Mucosa of rectum (tissue), 2 donors: ENCODE results near the gene KRT84.

Experiments
- H3K27ac ChIP-seq, 2 donors: one replicate each; pipeline ENCODE4 v1.7.0; 2013; ENCODE audit warnings: inconsistent platforms in 2 of 2, low read depth in 2 of 2, low read length in 2 of 2
- H3K27me3 ChIP-seq, 2 donors: one replicate each; pipeline ENCODE4 v1.7.0; 2013; ENCODE audit warnings: low read length in 2 of 2; ENCODE audit not compliant: control insufficient read depth in 2 of 2, insufficient read depth in 2 of 2
- H3K36me3 ChIP-seq, 2 donors: one replicate each; pipeline ENCODE4 v1.7.0; 2013; ENCODE audit warnings: low read length in 2 of 2; ENCODE audit not compliant: control insufficient read depth in 2 of 2, insufficient read depth in 2 of 2
- H3K4me1 ChIP-seq, 2 donors: one replicate each; pipeline ENCODE4 v1.7.0; 2013; ENCODE audit warnings: low read length in 2 of 2, mild to moderate bottlenecking in 1 of 2; ENCODE audit not compliant: control insufficient read depth in 2 of 2, insufficient read depth in 2 of 2
- H3K4me3 ChIP-seq, 2 donors: one replicate each; pipeline ENCODE4 v1.7.0; 2013; ENCODE audit warnings: low read length in 2 of 2
- H3K9ac ChIP-seq, 2 donors: one replicate each; pipeline ENCODE4 v1.7.0; 2013; ENCODE audit warnings: low read length in 2 of 2, low read depth in 1 of 2, mild to moderate bottlenecking in 1 of 2
- H3K9me3 ChIP-seq, 2 donors: one replicate each; pipeline ENCODE4 v1.7.0; 2013; ENCODE audit warnings: low read length in 2 of 2; ENCODE audit not compliant: control insufficient read depth in 2 of 2
- donor health status: healthy.
- donor health status: Normal muscosa, but diverticular disease.

The KRT84 gene

GRCh38 chr12:52400906-52401305, 15.5 kb upstream of the KRT84 start:
- Histone ChIP-seq H3K4me3 (no peak overlapping the region), H3K9me3 (no peaks in the 10 kb centered on the region), H3K36me3 (no peaks in the 10 kb centered on the region), H3K4me1 (no peaks in the 10 kb centered on the region), H3K27ac (no peak overlapping the region), H3K9ac (no peak overlapping the region), H3K27me3 (no peaks in the 10 kb centered on the region)

- H3K27ac ChIP-seq, result no peak overlapping the region
- no peaks in the 10 kb centered on the region for H3K9me3 ChIP-seq
- no peak overlapping the region for H3K4me3 ChIP-seq
- no peaks in the 10 kb centered on the region for H3K27me3 ChIP-seq
- H3K4me1 ChIP-seq, result no peaks in the 10 kb centered on the region
- no peak overlapping the region for H3K9ac ChIP-seq
- no peaks in the 10 kb centered on the region for H3K36me3 ChIP-seq
These were observed 14.3 kb upstream of the KRT84 start for GRCh38 chr12:52399756-52400155.

- no peaks in the 10 kb centered on the region for H3K9me3 ChIP-seq
- H3K36me3 ChIP-seq, result no peaks in the 10 kb centered on the region
- H3K4me1 ChIP-seq, result no peaks in the 10 kb centered on the region
- H3K4me3 ChIP-seq, result no peak overlapping the region
- H3K27me3 ChIP-seq, result no peaks in the 10 kb centered on the region
- no peak overlapping the region for H3K9ac ChIP-seq
- no peak overlapping the region for H3K27ac ChIP-seq
These were observed 12.7 kb upstream of the KRT84 start for GRCh38 chr12:52398176-52398575.

GRCh38 chr12:52396656-52397055, 11.2 kb upstream of the KRT84 start:
- H3K27me3 ChIP-seq, result no peaks in the 10 kb centered on the region
- H3K9ac ChIP-seq, result no peak overlapping the region
- no peaks in the 10 kb centered on the region for H3K36me3 ChIP-seq
- H3K9me3 ChIP-seq, result no peaks in the 10 kb centered on the region
- H3K4me1 ChIP-seq, result no peaks in the 10 kb centered on the region
- no peak overlapping the region for H3K4me3 ChIP-seq
- H3K27ac ChIP-seq, result no peak overlapping the region

- no peaks in the 10 kb centered on the region for H3K27me3 ChIP-seq
These were observed 10.4 kb upstream of the KRT84 start for GRCh38 chr12:52395761-52396434.

GRCh38 chr12:52394836-52395405, 9.5 kb upstream of the KRT84 start:
- H3K4me1 ChIP-seq, result no peaks in the 10 kb centered on the region
- H3K4me3 ChIP-seq, result no peak overlapping the region
- no peaks in the 10 kb centered on the region for H3K36me3 ChIP-seq
- no peak overlapping the region for H3K9ac ChIP-seq
- no peaks in the 10 kb centered on the region for H3K27me3 ChIP-seq
- H3K9me3 ChIP-seq, result no peaks in the 10 kb centered on the region
- H3K27ac ChIP-seq, result no peak overlapping the region

More at GRCh38 chr12:52395761-52396434, 10.4 kb upstream of the KRT84 start:
- H3K36me3 ChIP-seq, result no peaks in the 10 kb centered on the region
- H3K4me1 ChIP-seq, result no peaks in the 10 kb centered on the region
- H3K9me3 ChIP-seq, result no peaks in the 10 kb centered on the region
- H3K27ac ChIP-seq, result no peak overlapping the region
- H3K4me3 ChIP-seq, result no peak overlapping the region
- no peak overlapping the region for H3K9ac ChIP-seq

- H3K4me1 ChIP-seq, result no peaks in the 10 kb centered on the region
- peaks cover 0 to 7% of the 10 kb centered on the region in 2 donors for H3K27me3 ChIP-seq
These were observed 7.1 kb upstream of the KRT84 start for GRCh38 chr12:52392465-52393007.

GRCh38 chr12:52391618-52392002, 6.2 kb upstream of the KRT84 start:
- Histone ChIP-seq H3K4me3 (no peak overlapping the region), H3K27me3 (peaks cover 0 to 7% of the 10 kb centered on the region in 2 donors), H3K9ac (no peak overlapping the region), H3K36me3 (no peaks in the 10 kb centered on the region), H3K4me1 (no peaks in the 10 kb centered on the region), H3K9me3 (no peaks in the 10 kb centered on the region), H3K27ac (no peak overlapping the region)

More at GRCh38 chr12:52392465-52393007, 7.1 kb upstream of the KRT84 start:
- Histone ChIP-seq H3K9me3 (no peaks in the 10 kb centered on the region), H3K27ac (no peak overlapping the region), H3K9ac (no peak overlapping the region), H3K4me3 (no peak overlapping the region), H3K36me3 (no peaks in the 10 kb centered on the region)

- no peak overlapping the region for H3K9ac ChIP-seq
- H3K4me1 ChIP-seq, result no peaks in the 10 kb centered on the region
- no peak overlapping the region for H3K4me3 ChIP-seq
- no peaks in the 10 kb centered on the region for H3K9me3 ChIP-seq
- no peak overlapping the region for H3K27ac ChIP-seq
- no peaks in the 10 kb centered on the region for H3K36me3 ChIP-seq
- H3K27me3 ChIP-seq, result peaks cover 0 to 7% of the 10 kb centered on the region in 2 donors
These were observed 5.5 kb upstream of the KRT84 start for GRCh38 chr12:52390739-52391617.
